Sigmoid colon (tissue), 4 donors: Measurements from ENCODE around the gene ANK2.

ENCODE experiments used
- CTCF ChIP-seq, 4 experiments: fragments of 450-650 bp in 3 of 4; fragments of 200-600 bp in 1 of 4; IDR thresholded peaks; one replicate each; pipeline ENCODE4 v1.5.1; 2016 to 2019; ENCODE audit warnings: antibody characterized with exemption in 4 of 4, mild to moderate bottlenecking in 3 of 4, moderate library complexity in 2 of 4
- POLR2A ChIP-seq, 2 donors: fragments of 450-650 bp; IDR thresholded peaks; one replicate each; pipeline ENCODE4 v1.6.1; 2016; ENCODE audit warnings: antibody characterized with exemption in 2 of 2, mild to moderate bottlenecking in 2 of 2, moderate library complexity in 2 of 2
- POLR2AphosphoS5 ChIP-seq, 4 donors: sonication (generic); formaldehyde crosslinking; IDR thresholded peaks; one replicate each; pipeline ENCODE4 v1.6.1; 2017; ENCODE audit warnings: antibody characterized with exemption in 4 of 4

DNA sequence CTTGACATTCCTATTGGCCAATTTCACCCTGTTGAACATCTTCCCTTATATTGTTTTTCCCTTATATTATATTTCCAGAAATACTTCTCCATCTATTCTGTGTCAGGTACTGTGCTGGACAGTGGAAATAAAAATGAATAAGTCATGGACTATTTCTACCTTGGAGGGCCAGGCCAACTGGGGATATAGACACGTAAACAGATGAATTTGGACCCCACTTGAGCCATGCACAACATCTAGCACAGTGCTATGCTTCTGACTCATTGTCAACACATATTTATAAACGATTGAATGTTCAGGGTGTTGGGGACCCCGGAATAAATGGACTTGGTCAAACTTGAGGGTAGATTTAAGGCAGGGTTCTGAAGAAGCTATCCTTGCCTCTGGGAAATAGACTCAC is 111.1 kb downstream of the ANK2 start:
- no peak for TF ChIP-seq CTCF (IDR thresholded peaks at IDR 0.05)
- TF ChIP-seq POLR2AphosphoS5 (IDR thresholded peaks at IDR 0.05): no peak
- TF ChIP-seq POLR2A (IDR thresholded peaks at IDR 0.05): no peak
